Fibroblast of peridontal ligament (primary cell): Measurements from ENCODE around the gene PHACTR3.
"Not testable (repeated sequence)": the region's sequence is repeated elsewhere in the genome, so short reads cannot be mapped to it uniquely, and the experiment has no call there.

Experiments used
- DNase-seq: peaks from one replicate; pipeline ENCODE4 v3.0.0-alpha.2; 2010; ENCODE audit errors: extremely low read depth

Gene PHACTR3

GRCh38 chr20:59858425-59858824 lies 254.1 kb downstream of the PHACTR3 start:
- DNase-seq: no peak

- no peak for DNase-seq
Measured at GRCh38 chr20:59861401-59861800, 257.1 kb downstream of the PHACTR3 start.

- no peak for DNase-seq
Measured at GRCh38 chr20:59863058-59863457, 258.7 kb downstream of the PHACTR3 start.

- DNase-seq: no peak
Measured at GRCh38 chr20:59864726-59865125, 260.4 kb downstream of the PHACTR3 start.

- DNase-seq: peak; percentile 9
Measured at GRCh38 chr20:59866338-59866737, 262.0 kb downstream of the PHACTR3 start.

DNA sequence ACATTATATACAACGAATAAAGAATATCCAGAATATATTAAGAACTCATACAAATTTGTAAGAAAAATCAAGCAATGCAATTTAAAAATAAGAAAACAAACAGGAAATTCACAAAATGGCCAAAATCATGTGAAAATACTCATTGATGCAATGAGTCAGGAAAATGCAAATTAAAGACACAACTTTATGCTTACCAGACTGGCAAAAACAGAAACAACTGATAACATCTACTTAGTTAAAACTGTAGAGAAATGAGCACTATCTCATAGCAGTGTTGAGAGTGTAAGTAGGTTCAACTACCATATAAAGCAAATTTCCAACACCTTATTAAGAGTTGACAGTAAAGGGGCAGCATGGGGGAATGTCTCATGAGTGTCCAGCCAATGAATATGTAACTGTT lies 266.8 kb downstream of the PHACTR3 start:
- no peak for DNase-seq

DNA sequence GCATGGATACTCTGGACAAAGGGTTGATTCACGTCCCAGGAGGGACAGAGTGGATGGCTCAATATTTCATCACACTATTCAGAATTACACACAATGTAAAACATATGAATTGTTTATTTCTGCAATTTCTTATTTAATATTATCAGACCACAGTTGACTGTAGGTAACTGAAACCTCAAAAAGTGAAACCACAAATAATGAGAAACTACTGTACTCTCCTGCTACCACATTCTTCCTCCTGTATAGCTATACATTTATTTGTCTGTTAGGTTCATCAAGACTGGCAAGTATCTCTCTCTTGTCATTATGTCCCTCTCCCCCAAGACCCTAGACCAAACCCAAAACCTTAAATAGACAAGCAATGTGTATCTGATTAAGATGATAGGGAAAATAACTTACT lies 269.1 kb downstream of the PHACTR3 start:
- DNase-seq: no peak

- no peak for DNase-seq
Measured at GRCh38 chr20:59880198-59880597, 275.9 kb downstream of the PHACTR3 start.

DNA sequence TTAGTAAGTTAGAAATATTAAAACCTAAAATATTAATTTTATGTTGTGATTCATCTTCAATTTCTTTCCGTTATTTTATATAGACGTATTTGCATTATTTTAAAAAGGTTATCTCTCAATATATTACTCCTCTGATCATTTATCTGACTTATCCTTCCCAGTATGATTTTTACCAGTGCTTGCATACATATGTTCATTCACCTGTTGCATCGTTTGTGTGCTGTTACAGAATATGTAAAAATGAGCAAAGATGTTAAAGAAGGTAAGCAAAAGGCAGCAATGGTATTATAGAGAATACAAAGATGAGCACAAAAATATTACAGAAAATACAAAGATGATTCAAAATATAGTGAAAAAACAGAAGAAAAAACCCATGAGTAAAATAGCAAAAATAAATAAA lies 280.2 kb downstream of the PHACTR3 start:
- DNase-seq: no peak

DNA sequence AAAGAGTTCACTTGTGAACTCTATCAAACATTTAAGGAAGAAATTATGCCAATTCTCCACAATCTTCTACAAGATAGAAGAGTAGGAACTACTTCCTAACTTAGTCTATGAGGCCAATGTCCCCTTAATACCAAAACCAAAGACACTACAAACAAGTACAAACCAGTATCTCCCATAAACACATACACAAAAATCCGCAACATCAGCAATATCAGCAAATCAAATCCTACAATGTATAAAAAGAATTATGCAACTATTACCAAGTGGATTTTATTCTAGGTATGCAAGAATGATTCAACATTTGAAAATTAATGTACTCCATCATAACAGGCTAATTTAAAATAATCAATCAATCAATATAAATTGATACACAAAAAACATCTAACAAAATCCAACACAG lies 283.7 kb downstream of the PHACTR3 start:
- no peak for DNase-seq

GRCh38 chr20:59890035-59890434 lies 285.7 kb downstream of the PHACTR3 start:
- not testable (repeated sequence) for DNase-seq

- DNase-seq: no peak
Measured at GRCh38 chr20:59891581-59891980, 287.2 kb downstream of the PHACTR3 start.

DNA sequence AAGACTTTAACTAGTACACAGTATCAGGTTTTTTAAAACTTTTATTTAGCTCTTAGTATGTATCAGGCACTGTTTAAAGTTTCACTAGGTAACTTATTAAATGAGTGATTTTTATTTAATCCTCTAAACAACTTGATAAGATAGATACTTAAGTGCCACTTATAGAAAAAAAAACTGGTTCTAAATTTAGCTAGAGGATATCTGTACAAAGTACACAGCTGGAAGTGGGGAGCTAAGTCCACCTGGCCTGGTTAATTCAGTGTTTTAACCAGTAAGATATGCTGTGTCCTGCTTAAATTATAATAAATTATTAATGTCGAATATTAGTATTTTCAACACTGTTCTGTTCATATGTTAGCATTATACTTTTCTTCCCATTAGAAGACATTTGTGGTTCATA lies 291.6 kb downstream of the PHACTR3 start:
- no peak for DNase-seq
